ENCODE measurements around the gene OSBPL1A. TPM values are rescaled to one million over a fixed set of nuclear protein-coding genes. Genes with fewer than 3 reads are reported as not detected.

The OSBPL1A gene
- total RNA-seq, 6 experiments from 2014 or later: 6.2 to 16.3 (median 13.7) TPM

DNA sequence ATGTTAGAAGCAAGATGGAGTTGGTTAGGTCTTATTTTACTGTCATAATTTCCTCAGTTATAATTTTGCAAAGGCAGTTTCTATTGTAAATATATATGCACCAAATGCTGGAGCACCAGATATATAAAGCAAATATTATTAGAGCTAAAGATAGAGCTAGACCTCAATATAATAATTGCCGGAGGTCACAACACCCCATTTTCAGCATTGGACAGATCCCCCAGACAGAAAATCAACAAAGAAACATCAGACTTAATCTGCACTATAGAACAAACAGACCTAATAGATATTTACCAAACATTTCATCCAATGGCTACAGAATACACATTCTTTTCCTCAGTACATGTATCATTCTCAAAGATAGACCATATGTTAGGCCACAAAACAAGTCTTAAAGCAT, 143.6 kb downstream of the OSBPL1A start:
- TF ChIP-seq, protein P1, sequence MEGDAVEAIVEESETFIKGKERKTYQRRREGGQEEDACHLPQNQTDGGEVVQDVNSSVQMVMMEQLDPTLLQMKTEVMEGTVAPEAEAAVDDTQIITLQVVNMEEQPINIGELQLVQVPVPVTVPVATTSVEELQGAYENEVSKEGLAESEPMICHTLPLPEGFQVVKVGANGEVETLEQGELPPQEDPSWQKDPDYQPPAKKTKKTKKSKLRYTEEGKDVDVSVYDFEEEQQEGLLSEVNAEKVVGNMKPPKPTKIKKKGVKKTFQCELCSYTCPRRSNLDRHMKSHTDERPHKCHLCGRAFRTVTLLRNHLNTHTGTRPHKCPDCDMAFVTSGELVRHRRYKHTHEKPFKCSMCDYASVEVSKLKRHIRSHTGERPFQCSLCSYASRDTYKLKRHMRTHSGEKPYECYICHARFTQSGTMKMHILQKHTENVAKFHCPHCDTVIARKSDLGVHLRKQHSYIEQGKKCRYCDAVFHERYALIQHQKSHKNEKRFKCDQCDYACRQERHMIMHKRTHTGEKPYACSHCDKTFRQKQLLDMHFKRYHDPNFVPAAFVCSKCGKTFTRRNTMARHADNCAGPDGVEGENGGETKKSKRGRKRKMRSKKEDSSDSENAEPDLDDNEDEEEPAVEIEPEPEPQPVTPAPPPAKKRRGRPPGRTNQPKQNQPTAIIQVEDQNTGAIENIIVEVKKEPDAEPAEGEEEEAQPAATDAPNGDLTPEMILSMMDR (IDR thresholded peaks at IDR 0.05): no peak
- no peak for DNase-seq
- Mint-ChIP-seq H3K27me3 (ENCODE audit: insufficient read depth) (peaks cover 1% of the 10 kb centered on the region), H3K36me3 (ENCODE audit: low read depth) (peaks cover 7% of the 10 kb centered on the region; the same call in 1 of the 2 replicates), H3K9me3 (no peaks in the 10 kb centered on the region), H3K27ac (no peak overlapping the region), H3K4me3 (no peak overlapping the region), H3K4me1 (ENCODE audit: low read depth) (no peaks in the 10 kb centered on the region)

DNA sequence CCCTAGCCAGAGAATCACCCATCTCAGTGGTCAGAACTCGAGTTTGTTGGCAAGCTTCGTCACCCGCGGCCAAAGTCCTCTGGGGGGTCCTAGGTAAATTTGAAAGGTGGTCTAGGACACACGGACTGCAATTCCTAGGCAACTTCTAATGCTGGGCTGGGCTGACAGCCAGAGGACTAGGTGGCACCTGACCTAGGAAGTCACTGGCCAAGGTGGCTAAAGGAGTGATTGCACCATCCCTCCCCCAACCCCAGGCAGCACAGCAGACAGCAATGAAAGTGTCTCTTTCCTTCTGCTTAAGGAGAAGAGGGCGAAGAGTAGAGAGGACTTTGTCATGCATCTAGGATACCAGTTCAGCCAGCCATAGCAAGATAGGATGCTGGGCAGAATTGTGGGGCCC, 147.9 kb downstream of the OSBPL1A start:
- no peaks in the 10 kb centered on the region for H3K4me1 Mint-ChIP-seq (ENCODE audit: low read depth)
- TF ChIP-seq, protein P1 (IDR thresholded peaks at IDR 0.05): no peak
- H3K36me3 Mint-ChIP-seq (ENCODE audit: low read depth): peaks cover 4% of the 10 kb centered on the region; the same call in 1 of the 2 replicates
- no peak overlapping the region for H3K4me3 Mint-ChIP-seq
- no peak for DNase-seq
- H3K27me3 Mint-ChIP-seq (ENCODE audit: insufficient read depth): no peaks in the 10 kb centered on the region; the same call in none of the 2 replicates
- no peaks in the 10 kb centered on the region for H3K9me3 Mint-ChIP-seq
- no peak overlapping the region for H3K27ac Mint-ChIP-seq

DNA sequence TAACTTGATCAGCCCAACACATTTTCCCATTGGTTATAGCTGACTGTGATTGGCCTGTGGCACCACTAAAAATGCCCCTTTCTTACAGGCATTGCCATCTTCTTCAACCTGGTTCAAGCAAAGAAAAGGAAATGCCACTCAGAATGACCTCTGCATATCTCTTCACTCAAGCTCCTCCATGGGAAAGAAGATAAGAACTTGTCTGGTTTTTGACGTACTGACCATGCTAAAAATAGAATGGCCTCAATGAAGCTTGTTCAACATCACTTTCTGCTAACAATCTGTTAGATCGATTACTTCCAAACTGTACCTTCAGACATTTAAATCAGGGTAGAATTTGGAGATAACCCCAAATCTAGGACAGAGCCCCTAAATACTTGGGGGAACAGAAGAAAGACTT, 149.3 kb downstream of the OSBPL1A start:
- H3K4me3 Mint-ChIP-seq: no peak overlapping the region
- H3K9me3 Mint-ChIP-seq: no peaks in the 10 kb centered on the region
- TF ChIP-seq, protein P1 (IDR thresholded peaks at IDR 0.05): no peak
- no peaks in the 10 kb centered on the region; the same call in none of the 2 replicates for H3K27me3 Mint-ChIP-seq (ENCODE audit: insufficient read depth)
- no peak for DNase-seq
- H3K4me1 Mint-ChIP-seq (ENCODE audit: low read depth): no peaks in the 10 kb centered on the region
- peaks cover 4% of the 10 kb centered on the region; the same call in 1 of the 2 replicates for H3K36me3 Mint-ChIP-seq (ENCODE audit: low read depth)
- no peak overlapping the region for H3K27ac Mint-ChIP-seq

DNA sequence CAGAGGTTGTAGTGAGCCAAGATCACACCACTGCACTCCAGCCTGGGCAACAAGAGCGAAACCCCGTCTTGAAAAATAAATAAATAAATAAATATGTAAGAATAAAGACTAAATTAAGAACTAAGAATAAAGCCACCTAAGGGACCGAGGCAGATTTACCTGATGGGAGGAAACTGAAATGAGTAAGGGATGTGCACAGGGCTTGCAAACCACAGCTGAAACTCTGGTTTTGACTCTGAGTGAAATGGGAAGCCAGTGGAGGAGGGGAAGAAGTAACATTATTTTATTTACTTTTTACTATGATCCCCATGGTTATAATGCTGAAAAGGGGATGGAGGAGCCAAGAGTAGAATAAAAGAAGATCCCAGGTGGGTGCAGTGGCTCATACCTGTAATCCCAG, 151.5 kb downstream of the OSBPL1A start:
- Mint-ChIP-seq H3K4me1 (ENCODE audit: low read depth) (no peaks in the 10 kb centered on the region), H3K36me3 (ENCODE audit: low read depth) (peaks cover 4% of the 10 kb centered on the region; the same call in 1 of the 2 replicates), H3K27me3 (ENCODE audit: insufficient read depth) (no peaks in the 10 kb centered on the region; the same call in none of the 2 replicates), H3K9me3 (no peaks in the 10 kb centered on the region), H3K27ac (no peak overlapping the region), H3K4me3 (no peak overlapping the region)
- DNase-seq: no peak
- TF ChIP-seq, protein P1 (IDR thresholded peaks at IDR 0.05): no peak

DNA sequence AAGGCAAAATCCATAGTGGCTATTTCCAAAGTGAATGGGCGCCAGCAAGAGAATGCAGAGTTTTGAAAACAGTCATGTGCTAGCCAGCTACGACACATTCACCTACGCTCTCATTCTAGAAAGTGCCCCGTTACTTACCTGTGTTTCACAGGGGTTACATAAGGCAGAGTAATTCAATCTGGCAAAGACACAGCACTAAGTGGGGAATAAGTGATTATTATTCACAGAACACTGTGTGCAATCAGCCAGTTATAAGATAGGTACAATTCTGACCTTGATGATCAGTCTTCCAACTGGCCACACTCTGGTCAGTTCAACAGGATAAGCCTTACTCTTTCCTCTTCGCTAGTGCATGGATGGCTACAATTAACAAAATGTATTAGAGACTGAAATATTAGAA, 152.9 kb downstream of the OSBPL1A start:
- TF ChIP-seq, protein P1 (IDR thresholded peaks at IDR 0.05): no peak
- no peaks in the 10 kb centered on the region for H3K9me3 Mint-ChIP-seq
- H3K4me1 Mint-ChIP-seq (ENCODE audit: low read depth): no peaks in the 10 kb centered on the region
- H3K36me3 Mint-ChIP-seq (ENCODE audit: low read depth): peaks cover 4% of the 10 kb centered on the region; the same call in 1 of the 2 replicates
- H3K4me3 Mint-ChIP-seq: no peak overlapping the region
- no peaks in the 10 kb centered on the region; the same call in 1 of the 2 replicates for H3K27me3 Mint-ChIP-seq (ENCODE audit: insufficient read depth)
- DNase-seq: no peak
- H3K27ac Mint-ChIP-seq: no peak overlapping the region

Data from HFFc6 (cell line).